B cell (primary cell): ENCODE measurements around the gene KCNG3.

ENCODE experiments used
- CTCF ChIP-seq: fragments of 200-600 bp; IDR thresholded peaks from one replicate; pipeline ENCODE4 v1.8.0; 2022; ENCODE audit warnings: antibody characterized with exemption, mild to moderate bottlenecking
- EZH2 ChIP-seq: IDR thresholded peaks from 2 replicates; pipeline ENCODE4 v1.6.1; 2012; ENCODE audit warnings: borderline replicate concordance, low read depth, mild to moderate bottlenecking, moderate library complexity, low read length; ENCODE audit not compliant: insufficient read depth, poor library complexity, severe bottlenecking

- TF ChIP-seq CTCF (no peak), EZH2 (no peak)
These were observed 4.7 kb upstream of the KCNG3 start for GRCh38 chr2:42498497-42498896.
